RWPE1 (cell line): Measurements from ENCODE around the gene LHFPL3.

Experiments
- CTCF ChIA-PET: fragments of 350-600 bp; sonication (Branson Sonifier 250); formaldehyde crosslinking; extraction: SDS; loops from one replicate; lab custom pipeline; 2021; lab: Yijun Ruan, JAX
- POLR2A ChIA-PET: fragments of 400-600 bp; formaldehyde crosslinking; extraction: SDS; loops from one replicate; lab custom pipeline; 2020; ENCODE audit warnings: antibody characterized with exemption; ENCODE audit not compliant: low non-redundant PET; lab: Yijun Ruan, JAX
- DNase-seq: peaks from one replicate; pipeline ENCODE4 v3.0.0; 2012; ENCODE audit warnings: low spot score
- H3K27ac ChIP-seq: fragments of 450-650 bp; 2 replicates; pipeline ENCODE4 v1.5.1; 2017
- TF ChIP-seq, protein P1 (sequence below): fragments of 450-650 bp; conservative IDR thresholded peaks from 2 replicates; pipeline ENCODE4 v1.5.1; 2017; ENCODE audit warnings: low read depth, mild to moderate bottlenecking

LHFPL3 gene

DNA sequence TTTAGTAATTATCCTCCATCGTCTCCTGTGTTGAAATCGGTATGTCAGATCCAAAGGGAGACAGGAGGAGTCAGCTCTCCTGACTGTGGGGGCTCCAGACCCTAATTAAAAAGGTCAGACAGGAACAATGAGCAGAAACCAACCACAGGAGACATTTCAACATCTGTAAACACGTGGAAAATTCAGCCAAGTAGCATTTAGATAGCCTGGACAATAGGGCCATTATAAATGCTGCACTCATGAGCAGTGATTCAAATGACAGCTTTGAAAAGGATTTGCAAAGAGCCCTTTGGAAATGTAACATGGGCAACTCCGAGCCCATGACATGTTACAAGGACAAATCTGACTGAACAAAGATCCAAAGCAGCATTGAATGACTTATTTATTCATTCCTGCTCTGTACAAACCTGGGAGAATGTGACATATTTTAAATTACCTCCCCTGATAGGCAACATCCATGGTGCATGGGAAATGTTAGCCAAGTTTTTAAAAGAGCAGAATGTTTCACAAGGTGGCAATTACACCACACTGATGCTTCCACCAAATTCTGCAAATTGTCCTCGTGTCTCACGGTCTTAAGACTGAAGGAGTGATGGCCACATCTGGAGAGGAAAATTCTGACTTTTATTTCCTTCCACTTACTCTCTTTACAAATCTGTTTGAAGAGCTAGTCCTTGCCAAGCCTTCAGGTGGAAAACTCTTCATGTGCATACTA, 572.3 kb downstream of the LHFPL3 start:
- TF ChIP-seq, protein P1, sequence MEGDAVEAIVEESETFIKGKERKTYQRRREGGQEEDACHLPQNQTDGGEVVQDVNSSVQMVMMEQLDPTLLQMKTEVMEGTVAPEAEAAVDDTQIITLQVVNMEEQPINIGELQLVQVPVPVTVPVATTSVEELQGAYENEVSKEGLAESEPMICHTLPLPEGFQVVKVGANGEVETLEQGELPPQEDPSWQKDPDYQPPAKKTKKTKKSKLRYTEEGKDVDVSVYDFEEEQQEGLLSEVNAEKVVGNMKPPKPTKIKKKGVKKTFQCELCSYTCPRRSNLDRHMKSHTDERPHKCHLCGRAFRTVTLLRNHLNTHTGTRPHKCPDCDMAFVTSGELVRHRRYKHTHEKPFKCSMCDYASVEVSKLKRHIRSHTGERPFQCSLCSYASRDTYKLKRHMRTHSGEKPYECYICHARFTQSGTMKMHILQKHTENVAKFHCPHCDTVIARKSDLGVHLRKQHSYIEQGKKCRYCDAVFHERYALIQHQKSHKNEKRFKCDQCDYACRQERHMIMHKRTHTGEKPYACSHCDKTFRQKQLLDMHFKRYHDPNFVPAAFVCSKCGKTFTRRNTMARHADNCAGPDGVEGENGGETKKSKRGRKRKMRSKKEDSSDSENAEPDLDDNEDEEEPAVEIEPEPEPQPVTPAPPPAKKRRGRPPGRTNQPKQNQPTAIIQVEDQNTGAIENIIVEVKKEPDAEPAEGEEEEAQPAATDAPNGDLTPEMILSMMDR: no peak
- POLR2A ChIA-PET: no interaction called here
- no peak overlapping the region for H3K27ac ChIP-seq
- CTCF ChIA-PET: interaction anchor here (1.3 kb wide), 1 partner anchor 17 kb away, joined by 6 read pairs; no protein-coding TSS in a partner anchor
- DNase-seq: no peak

DNA sequence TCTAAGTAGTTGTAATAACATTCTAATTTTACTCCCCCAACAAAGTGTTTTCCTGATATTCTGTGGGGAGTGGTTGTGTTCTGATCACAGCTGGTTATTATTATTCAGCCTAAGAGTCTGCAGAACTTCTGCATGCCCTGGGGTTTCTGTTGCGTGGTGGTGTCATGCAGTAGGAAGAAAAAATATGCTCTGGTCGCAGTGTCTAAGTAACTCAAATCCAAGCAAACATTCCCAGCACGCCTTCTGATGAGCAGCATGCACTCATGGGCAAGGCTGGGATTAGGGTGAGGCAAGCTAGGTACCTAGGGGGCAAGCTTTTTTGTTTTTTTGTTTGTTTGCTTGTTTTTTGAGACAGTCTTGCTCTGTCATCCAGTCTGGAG, 572.8 kb downstream of the LHFPL3 start:
- no peak overlapping the region for H3K27ac ChIP-seq
- DNase-seq: no peak
- ChIA-PET CTCF (interaction anchor here (1.3 kb wide), 1 partner anchor 18 kb away, joined by 6 read pairs; no protein-coding TSS in a partner anchor), POLR2A (no interaction called here)
- TF ChIP-seq, protein P1: no peak

DNA sequence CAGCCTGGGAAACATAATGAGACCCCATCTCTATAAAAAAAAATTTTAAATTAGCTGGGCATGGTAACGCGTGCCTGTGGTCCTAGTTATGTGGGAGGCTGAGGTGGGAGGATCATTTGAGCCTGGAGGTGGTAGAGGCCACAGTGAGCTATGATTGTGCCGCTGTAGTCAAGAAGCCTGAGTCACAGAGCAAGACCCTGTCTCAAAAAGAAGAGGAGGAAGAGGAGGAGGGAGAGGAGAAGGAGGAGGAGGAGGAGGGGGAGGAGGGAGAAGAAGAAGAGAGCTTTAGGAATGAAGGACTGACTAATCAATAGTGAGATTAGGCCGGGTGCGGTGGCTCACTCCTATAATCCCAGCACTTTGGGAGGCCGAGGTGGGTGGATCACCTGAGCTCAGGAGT, 573.8 kb downstream of the LHFPL3 start:
- ChIA-PET POLR2A (no interaction called here), CTCF (interaction anchor here (1.3 kb wide), 1 partner anchor 19 kb away, joined by 6 read pairs; no protein-coding TSS in a partner anchor)
- no peak overlapping the region for H3K27ac ChIP-seq
- no peak for DNase-seq
- TF ChIP-seq, protein P1: no peak

DNA sequence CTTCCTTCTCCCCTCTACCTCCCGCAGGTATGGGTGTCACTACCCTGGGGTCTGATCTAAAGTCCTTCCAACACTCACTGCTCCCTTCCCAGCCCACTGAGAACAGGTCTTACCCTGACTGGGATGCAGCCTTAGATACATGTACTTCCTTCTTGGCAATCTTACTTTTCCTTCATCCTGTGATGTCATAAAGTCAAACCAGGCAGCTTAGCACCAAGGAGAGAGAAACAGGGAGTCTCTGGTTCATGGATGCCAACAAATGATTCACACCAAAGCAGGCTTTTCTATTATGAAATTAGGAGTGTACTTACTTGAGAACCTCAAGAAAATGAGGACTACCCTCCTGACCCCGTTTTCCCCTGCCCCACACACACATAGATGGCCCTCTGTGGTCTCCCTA, 574.6 kb downstream of the LHFPL3 start:
- H3K27ac ChIP-seq: no peak overlapping the region
- TF ChIP-seq, protein P1: no peak
- CTCF ChIA-PET: no interaction called here
- POLR2A ChIA-PET: no interaction called here
- DNase-seq: no peak

DNA sequence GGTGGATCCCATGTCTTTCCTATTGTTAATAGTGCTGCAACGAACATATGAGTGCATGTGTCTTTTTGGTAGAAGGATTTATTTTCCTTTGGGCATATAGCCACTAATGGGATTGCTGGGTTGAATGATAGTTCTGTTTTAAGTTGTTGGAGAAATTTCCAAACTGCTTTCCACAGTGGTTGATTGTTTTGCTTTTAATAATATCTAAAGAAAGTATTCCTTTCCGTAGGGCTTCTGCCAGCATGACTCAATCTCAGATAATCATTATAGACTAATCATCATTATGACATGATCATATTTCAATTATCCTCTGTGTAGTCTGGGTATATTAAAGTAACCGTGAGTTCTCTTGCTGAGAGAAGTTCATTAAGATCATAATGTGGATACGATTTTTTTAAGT, 575.4 kb downstream of the LHFPL3 start:
- CTCF ChIA-PET: no interaction called here
- POLR2A ChIA-PET: no interaction called here
- TF ChIP-seq, protein P1: no peak
- H3K27ac ChIP-seq: no peak overlapping the region
- DNase-seq: no peak

DNA sequence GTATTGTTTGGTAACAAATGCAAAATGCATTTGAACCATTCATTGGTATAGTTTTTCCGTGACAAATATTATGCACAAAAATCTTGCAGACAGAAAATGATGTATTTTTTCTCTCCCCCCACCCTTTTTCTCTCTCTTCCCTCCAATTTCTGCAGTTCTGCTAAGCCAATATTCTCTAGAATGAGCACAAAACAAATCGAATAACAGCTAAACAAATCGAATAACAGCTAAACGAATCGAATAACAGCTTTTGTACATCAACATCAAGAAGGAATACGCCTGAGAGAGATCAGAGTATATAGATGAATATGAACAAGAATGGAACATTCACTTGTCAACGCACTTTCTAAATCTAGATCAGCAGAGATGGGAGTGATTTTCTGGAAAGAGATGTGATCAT, 577.6 kb downstream of the LHFPL3 start:
- DNase-seq: no peak
- CTCF ChIA-PET: no interaction called here
- H3K27ac ChIP-seq: no peak overlapping the region
- TF ChIP-seq, protein P1: no peak
- POLR2A ChIA-PET: interaction anchor here (0.6 kb wide), 1 partner anchor 40 kb away, joined by 5 read pairs; no protein-coding TSS in a partner anchor
